ENCODE measurements around the gene BSN. TPM values are rescaled to one million over a fixed set of nuclear protein-coding genes. Genes with fewer than 3 reads are reported as not detected.
A peak's percentile ranks its signal among the peaks of the same experiment; 100 is the strongest.

The BSN gene
- total and polyA plus RNA-seq, 8 donors = 0.26 to 1.1 (median 0.84) TPM

- no peaks in the 10 kb centered on the region for H3K36me3 ChIP-seq
- ATAC-seq (no peak), DNase-seq (no peak)
- H3K27ac ChIP-seq = no peak overlapping the region
- intact Hi-C loops (cut with DNase I) = no loop called here
- H3K4me1 ChIP-seq = peaks cover 8 to 13% of the 10 kb centered on the region in 2 donors
- peak overlapping the region; percentile 55 to 61 for H3K4me3 ChIP-seq
- H3K9me3 ChIP-seq = no peaks in the 10 kb centered on the region
- TF ChIP-seq CTCF (IDR thresholded peaks at IDR 0.05) = no peak
- peaks cover 0 to 47% of the 10 kb centered on the region in 2 donors for H3K27me3 ChIP-seq
Measured at GRCh38 chr3:49553324-49553691, 969 bp upstream of the BSN start.

GRCh38 chr3:49554633-49555265 is 472 bp downstream of the BSN start:
- Histone ChIP-seq H3K27ac (no peak overlapping the region), H3K27me3 (peaks cover 0 to 55% of the 10 kb centered on the region in 2 donors), H3K36me3 (no peaks in the 10 kb centered on the region), H3K4me1 (peaks cover 8 to 13% of the 10 kb centered on the region in 2 donors), H3K9me3 (no peaks in the 10 kb centered on the region), H3K4me3 (peak overlapping the region; percentile 21 to 55)
- TF ChIP-seq CTCF (IDR thresholded peaks at IDR 0.05) = no peak
- DNase-seq (peak; percentile 48 to 89 (median 62)), ATAC-seq (peak; percentile 82)
- intact Hi-C loops (cut with DNase I) = no loop called here

DNA sequence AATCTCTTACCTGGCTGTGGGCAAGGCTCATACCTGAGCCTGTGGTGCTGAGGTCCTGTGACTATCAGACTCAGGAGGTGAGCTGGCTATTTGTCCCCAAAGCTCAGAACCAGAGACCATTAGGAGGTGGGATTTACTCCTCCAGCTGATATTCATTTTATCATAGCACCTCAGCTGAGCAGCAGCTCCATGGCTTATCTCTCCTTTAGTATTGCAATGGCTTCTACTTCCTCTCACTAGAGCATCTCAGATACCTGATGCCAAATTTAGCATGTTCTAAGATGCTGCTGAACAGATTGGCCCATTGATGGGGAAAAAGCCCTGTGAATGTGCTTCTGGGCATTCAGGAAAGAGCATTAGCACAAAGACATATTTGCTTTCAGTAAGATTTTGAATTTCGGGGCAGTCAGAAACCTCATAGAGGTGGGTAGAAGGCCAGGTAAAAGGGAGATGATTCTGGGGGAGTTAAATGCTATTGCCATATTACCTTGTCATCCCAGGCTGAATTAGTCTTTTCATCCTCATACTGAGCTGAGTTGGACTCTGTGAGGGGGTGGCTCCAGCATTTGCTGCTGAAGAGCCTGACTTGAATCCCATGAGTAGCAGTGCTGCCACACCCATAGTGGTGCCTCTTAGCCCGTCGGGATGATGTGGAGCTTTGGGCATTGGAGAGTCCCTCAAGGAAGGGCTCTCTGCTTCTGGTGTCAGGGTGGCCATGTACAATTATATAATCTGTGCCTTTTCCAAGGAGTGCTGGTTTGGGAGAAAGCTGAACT is 2.4 kb downstream of the BSN start:
- no peak for DNase-seq
- Histone ChIP-seq H3K27me3 (peaks cover 0 to 58% of the 10 kb centered on the region in 2 donors), H3K4me1 (peaks cover 8 to 13% of the 10 kb centered on the region in 2 donors), H3K9me3 (no peaks in the 10 kb centered on the region), H3K4me3 (no peak overlapping the region), H3K27ac (no peak overlapping the region), H3K36me3 (no peaks in the 10 kb centered on the region)
- intact Hi-C loops (cut with DNase I) = no loop called here
- TF ChIP-seq CTCF (IDR thresholded peaks at IDR 0.05) = no peak
- ATAC-seq = no peak

- DNase-seq = peak in 1 of 4 donors; percentile 62
Measured at GRCh38 chr3:49563040-49563578, 8.8 kb downstream of the BSN start.

More at GRCh38 chr3:49563040-49563578, 8.8 kb downstream of the BSN start:
- Histone ChIP-seq H3K4me1 (no peaks in the 10 kb centered on the region), H3K27ac (no peak overlapping the region), H3K27me3 (peaks cover 0 to 14% of the 10 kb centered on the region in 2 donors), H3K36me3 (no peaks in the 10 kb centered on the region), H3K9me3 (no peaks in the 10 kb centered on the region), H3K4me3 (no peak overlapping the region)
- intact Hi-C loops (cut with DNase I) = no loop called here
- no peak for ATAC-seq
- no peak for TF ChIP-seq CTCF (IDR thresholded peaks at IDR 0.05)
